Fibroblast of lung (primary cell): ENCODE data around the gene EIF2S3.

ENCODE experiments used
- EZH2 ChIP-seq: IDR thresholded peaks from 2 replicates; pipeline ENCODE4 v1.5.1; 2012; ENCODE audit warnings: low read length, control low read depth, mild to moderate bottlenecking; ENCODE audit errors: missing control alignments
- TF ChIP-seq, protein P1 (sequence below), 2 donors: IDR thresholded peaks in 1 of 2; conservative IDR thresholded peaks in 1 of 2; 1 replicate in 1 of 2; 2 replicates in 1 of 2; pipeline ENCODE4 v1.5.1; 2011 to 2012; ENCODE audit warnings: low read length in 2 of 2, control low read depth in 1 of 2, inconsistent platforms in 1 of 2, low read depth in 1 of 2, mild to moderate bottlenecking in 1 of 2

DNA sequence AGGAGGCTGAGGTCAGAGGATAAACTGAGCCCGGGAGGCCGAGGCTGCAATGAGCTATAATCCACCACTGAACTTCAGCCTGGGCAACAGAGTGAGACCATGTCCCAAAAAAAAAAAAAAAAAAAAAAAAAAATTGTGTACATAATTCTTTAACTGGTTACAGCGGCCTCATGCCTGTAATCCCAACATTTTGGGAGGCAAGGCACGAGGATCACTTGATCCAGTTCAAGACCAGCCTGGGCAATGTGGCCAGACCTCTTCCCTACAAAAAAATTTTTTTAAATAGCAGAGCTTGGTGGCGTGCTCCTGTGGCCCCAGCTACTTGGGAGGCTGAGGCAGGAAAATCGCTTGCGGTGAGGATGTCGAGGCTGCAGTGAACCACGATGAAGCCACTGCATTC, 37.1 kb upstream of the EIF2S3 start:
- TF ChIP-seq, protein P1, sequence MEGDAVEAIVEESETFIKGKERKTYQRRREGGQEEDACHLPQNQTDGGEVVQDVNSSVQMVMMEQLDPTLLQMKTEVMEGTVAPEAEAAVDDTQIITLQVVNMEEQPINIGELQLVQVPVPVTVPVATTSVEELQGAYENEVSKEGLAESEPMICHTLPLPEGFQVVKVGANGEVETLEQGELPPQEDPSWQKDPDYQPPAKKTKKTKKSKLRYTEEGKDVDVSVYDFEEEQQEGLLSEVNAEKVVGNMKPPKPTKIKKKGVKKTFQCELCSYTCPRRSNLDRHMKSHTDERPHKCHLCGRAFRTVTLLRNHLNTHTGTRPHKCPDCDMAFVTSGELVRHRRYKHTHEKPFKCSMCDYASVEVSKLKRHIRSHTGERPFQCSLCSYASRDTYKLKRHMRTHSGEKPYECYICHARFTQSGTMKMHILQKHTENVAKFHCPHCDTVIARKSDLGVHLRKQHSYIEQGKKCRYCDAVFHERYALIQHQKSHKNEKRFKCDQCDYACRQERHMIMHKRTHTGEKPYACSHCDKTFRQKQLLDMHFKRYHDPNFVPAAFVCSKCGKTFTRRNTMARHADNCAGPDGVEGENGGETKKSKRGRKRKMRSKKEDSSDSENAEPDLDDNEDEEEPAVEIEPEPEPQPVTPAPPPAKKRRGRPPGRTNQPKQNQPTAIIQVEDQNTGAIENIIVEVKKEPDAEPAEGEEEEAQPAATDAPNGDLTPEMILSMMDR (conservative IDR thresholded peaks at IDR 0.05 in 1 of 2, IDR thresholded peaks at IDR 0.05 in 1 of 2; ENCODE audit: low read depth in 1 of 2, low read length in 2 of 2): no peak
- no peak for TF ChIP-seq EZH2
